Left ventricle myocardium inferior (tissue), 1 donor: ENCODE measurements around the gene MUC6. TPM values are rescaled to one million over a fixed set of nuclear protein-coding genes. Genes with fewer than 3 reads are reported as not detected.

Experiments used
- DNase-seq: peaks from one replicate; pipeline ENCODE4 v3.0.0-alpha.2; 2020
- H3K27ac ChIP-seq: fragments of 200-600 bp; replicated peaks from 2 replicates; pipeline ENCODE4 v1.8.0; 2021
- H3K27me3 ChIP-seq: fragments of 200-600 bp; 2 replicates; pipeline ENCODE4 v1.8.0; 2021; ENCODE audit warnings: low read depth
- H3K36me3 ChIP-seq: fragments of 200-600 bp; 2 replicates; pipeline ENCODE4 v1.8.0; 2021
- H3K4me1 ChIP-seq: fragments of 200-600 bp; 2 replicates; pipeline ENCODE4 v1.8.0; 2021
- H3K4me3 ChIP-seq: fragments of 200-600 bp; 2 replicates; pipeline ENCODE4 v1.8.0; 2021; ENCODE audit warnings: mild to moderate bottlenecking, moderate library complexity
- H3K9me3 ChIP-seq: fragments of 200-600 bp; replicated peaks from 2 replicates; pipeline ENCODE4 v1.8.0; 2021
- CTCF ChIP-seq: fragments of 200-600 bp; IDR thresholded peaks from 2 replicates; pipeline ENCODE4 v1.8.0; 2021; ENCODE audit warnings: antibody characterized with exemption, mild to moderate bottlenecking, borderline replicate concordance
- intact Hi-C: fragments of 100-400 bp; cut with micrococcal nuclease; formaldehyde crosslinking; loops from one replicate; pipeline ENCODE4 v1.11.0; 2022
- total RNA-seq: library from RNA; stranded (reverse); fragmentation: NEBNext Ultra II Directional; extraction: Animal tissue kit (Norgen Biotek cat#: 25700); gene quantifications from one replicate; pipeline ENCODE4 v1.2.1, GENCODE V29; 2021
- donor health status: DM: no; HTN: yes; CAD: no; lungs with severe emphysema.

Gene MUC6
- total RNA-seq, 1 donor from 2014 or later = not detected

DNA sequence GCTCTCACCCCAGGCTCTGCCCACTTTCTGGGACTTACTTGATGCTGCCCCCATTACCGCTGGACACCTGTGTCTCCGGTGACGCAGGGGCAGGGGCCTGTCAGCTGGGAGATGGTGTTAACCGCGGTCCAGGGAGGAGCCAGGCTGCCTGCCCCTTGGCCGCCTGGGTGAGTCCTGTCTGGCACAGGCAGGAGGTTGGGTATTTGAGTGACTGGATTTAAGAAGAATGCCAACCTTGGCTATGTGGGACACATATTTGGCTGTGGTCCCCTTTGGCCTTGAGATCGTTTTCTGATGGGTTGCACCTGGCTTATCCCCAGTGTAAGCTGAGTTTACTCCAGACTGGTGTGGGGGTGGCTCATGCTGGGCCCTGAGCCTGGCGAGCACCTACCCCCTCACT is 2.5 kb downstream of the MUC6 start:
- H3K4me1 ChIP-seq = no peaks in the 10 kb centered on the region
- TF ChIP-seq CTCF = no peak
- H3K36me3 ChIP-seq = no peaks in the 10 kb centered on the region
- no peaks in the 10 kb centered on the region for H3K9me3 ChIP-seq
- H3K27me3 ChIP-seq = peaks cover 42% of the 10 kb centered on the region
- DNase-seq = no peak
- intact Hi-C loops = no loop called here
- H3K27ac ChIP-seq = no peak overlapping the region
- no peak overlapping the region for H3K4me3 ChIP-seq

DNA sequence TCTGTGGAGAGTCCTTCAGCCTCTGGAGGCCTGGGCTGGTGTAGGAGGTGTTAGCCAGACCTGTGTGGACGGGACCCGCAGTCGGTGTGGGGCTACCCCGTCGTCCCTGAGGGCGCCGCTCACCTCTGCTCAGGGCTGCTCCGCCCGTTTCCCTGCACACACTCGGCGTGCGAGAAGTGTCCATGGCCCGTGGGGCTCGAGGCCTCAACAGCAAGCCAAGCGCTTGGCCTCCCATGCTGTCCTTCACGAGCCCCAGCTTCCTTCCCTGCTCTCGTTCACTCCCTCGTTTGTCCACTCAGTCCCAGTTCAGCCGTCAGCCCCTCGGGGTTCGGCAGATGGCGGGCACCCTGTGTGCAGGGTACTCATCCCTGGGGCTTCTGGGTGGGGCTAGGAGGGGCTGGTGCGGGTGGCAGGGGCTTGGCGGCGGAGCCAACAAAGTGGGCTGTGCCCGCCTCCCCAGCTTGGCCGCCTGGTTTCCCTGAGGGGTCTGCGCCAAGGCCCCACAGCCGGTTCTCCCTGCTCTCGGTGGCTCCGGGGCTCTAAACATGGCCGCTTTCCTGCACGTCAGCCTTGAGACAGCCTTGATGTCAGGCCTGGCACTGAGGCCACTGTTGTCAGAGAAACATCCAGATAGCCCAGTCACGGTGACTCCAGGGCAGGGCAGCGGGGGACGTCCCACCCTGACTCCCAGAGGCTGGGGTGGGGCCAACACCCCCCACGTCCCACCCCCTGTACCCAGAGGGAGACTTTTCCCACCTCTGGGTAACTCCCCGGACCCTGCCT is 3.3 kb downstream of the MUC6 start:
- no peak overlapping the region for H3K27ac ChIP-seq
- no peak for TF ChIP-seq CTCF
- no peaks in the 10 kb centered on the region for H3K36me3 ChIP-seq
- DNase-seq = no peak
- H3K9me3 ChIP-seq = no peaks in the 10 kb centered on the region
- intact Hi-C loops = no loop called here
- no peak overlapping the region for H3K4me3 ChIP-seq
- peaks cover 42% of the 10 kb centered on the region for H3K27me3 ChIP-seq
- H3K4me1 ChIP-seq = no peaks in the 10 kb centered on the region

DNA sequence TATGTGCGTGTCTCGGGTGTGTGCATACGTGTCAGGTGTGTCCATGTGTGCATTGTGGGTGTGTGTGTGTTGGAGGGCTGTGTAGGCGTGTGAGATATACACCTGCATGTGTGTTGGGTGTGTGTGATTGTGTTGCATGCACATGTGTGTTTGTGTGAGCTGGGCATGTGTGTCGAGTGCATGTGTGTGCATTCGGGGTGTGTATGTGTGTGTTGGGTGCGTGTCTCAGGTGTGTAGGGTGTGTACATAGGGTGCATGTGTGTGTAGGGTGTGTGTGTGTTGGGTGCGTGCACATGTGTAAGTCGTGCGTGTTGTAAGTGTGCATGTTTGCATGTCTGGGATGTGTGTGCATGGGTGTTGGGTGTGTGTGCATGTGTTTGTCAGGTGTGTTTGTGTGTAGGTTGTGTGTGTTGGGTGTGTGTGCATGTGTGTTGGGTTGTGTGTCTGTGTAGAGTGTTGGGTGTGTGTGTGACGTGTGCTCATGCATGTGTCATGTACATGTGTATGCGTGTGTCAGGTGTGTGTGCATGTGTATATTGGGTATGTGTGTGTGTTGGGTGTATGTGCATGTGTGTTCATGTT is 4.1 kb downstream of the MUC6 start:
- Histone ChIP-seq H3K9me3 (no peaks in the 10 kb centered on the region), H3K4me3 (no peak overlapping the region), H3K36me3 (no peaks in the 10 kb centered on the region), H3K4me1 (no peaks in the 10 kb centered on the region), H3K27ac (no peak overlapping the region), H3K27me3 (peaks cover 37% of the 10 kb centered on the region)
- TF ChIP-seq CTCF = no peak
- DNase-seq = no peak
- intact Hi-C loops = no loop called here

GRCh38 chr11:1031121-1031899 is 5.2 kb downstream of the MUC6 start:
- Histone ChIP-seq H3K4me1 (no peaks in the 10 kb centered on the region), H3K36me3 (no peaks in the 10 kb centered on the region), H3K27ac (no peak overlapping the region), H3K4me3 (no peak overlapping the region), H3K9me3 (no peaks in the 10 kb centered on the region), H3K27me3 (peaks cover 26% of the 10 kb centered on the region)
- no peak for DNase-seq
- TF ChIP-seq CTCF = no peak
- intact Hi-C loops = no loop called here

DNA sequence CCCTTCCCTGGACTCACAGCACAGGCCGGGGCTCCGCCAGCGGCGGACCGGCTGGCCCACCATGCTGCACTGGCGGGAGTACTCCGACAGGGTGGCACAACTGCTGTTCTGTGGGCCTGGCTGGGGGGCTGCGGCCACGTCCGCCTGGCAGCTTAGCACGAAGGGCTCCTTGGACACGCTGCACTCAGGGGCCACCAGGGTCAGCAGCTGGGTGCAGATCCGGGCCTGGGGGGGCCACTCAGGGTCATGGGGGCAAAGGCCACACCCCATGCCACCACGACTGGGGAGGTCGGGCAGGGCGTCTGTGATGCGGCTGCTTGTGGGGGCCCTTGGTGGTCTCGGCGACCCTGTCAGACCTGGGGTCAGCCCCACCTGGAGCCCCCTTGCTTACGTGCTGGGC is 6.0 kb downstream of the MUC6 start:
- H3K4me3 ChIP-seq = no peak overlapping the region
- H3K36me3 ChIP-seq = no peaks in the 10 kb centered on the region
- intact Hi-C loops = no loop called here
- H3K27me3 ChIP-seq = peaks cover 18% of the 10 kb centered on the region
- H3K27ac ChIP-seq = no peak overlapping the region
- no peaks in the 10 kb centered on the region for H3K9me3 ChIP-seq
- no peak for TF ChIP-seq CTCF
- DNase-seq = no peak
- H3K4me1 ChIP-seq = no peaks in the 10 kb centered on the region
